Ishikawa (cell line): ENCODE results near the gene RAMP1.

Experiments used
- CEBPB ChIP-seq: IDR thresholded peaks from 2 replicates; pipeline ENCODE4 v1.6.1; 2012
- CREB1 ChIP-seq: IDR thresholded peaks from 2 replicates; pipeline ENCODE4 v1.6.1; 2012; ENCODE audit warnings: low read depth
- EGR1 ChIP-seq: IDR thresholded peaks from 2 replicates; pipeline ENCODE4 v1.6.1; 2012
- EP300 ChIP-seq: IDR thresholded peaks from 2 replicates; pipeline ENCODE4 v1.6.1; 2012; ENCODE audit warnings: borderline replicate concordance
- FOXM1 ChIP-seq: IDR thresholded peaks from 2 replicates; pipeline ENCODE4 v1.6.1; 2012; ENCODE audit warnings: low read depth, borderline replicate concordance
- NFIC ChIP-seq: IDR thresholded peaks from 2 replicates; pipeline ENCODE4 v1.6.1; 2012
- RAD21 ChIP-seq: IDR thresholded peaks from 2 replicates; pipeline ENCODE4 v1.6.1; 2012; ENCODE audit warnings: low read depth
- TAF1 ChIP-seq: IDR thresholded peaks from 2 replicates; pipeline ENCODE4 v1.6.1; 2012; ENCODE audit warnings: low read depth, mild to moderate bottlenecking
- TCF12 ChIP-seq: IDR thresholded peaks from 2 replicates; pipeline ENCODE4 v1.6.1; 2012; ENCODE audit warnings: low read depth
- TEAD4 ChIP-seq: IDR thresholded peaks from 2 replicates; pipeline ENCODE4 v1.6.1; 2012
- YY1 ChIP-seq: IDR thresholded peaks from 2 replicates; pipeline ENCODE4 v1.6.1; 2012; ENCODE audit warnings: low read depth
- ZBTB7A ChIP-seq: IDR thresholded peaks from 2 replicates; pipeline ENCODE4 v1.6.1; 2012; ENCODE audit warnings: low read depth
- TF ChIP-seq, protein P1 (sequence below): IDR thresholded peaks from 2 replicates; pipeline ENCODE4 v1.6.1; 2012
- TF ChIP-seq, protein P2 (sequence below): IDR thresholded peaks from 2 replicates; pipeline ENCODE4 v1.6.1; 2012; ENCODE audit warnings: low read depth, mild to moderate bottlenecking
- TF ChIP-seq, protein P3 (sequence below): IDR thresholded peaks from 2 replicates; pipeline ENCODE4 v1.6.1; 2012

RAMP1 gene

DNA sequence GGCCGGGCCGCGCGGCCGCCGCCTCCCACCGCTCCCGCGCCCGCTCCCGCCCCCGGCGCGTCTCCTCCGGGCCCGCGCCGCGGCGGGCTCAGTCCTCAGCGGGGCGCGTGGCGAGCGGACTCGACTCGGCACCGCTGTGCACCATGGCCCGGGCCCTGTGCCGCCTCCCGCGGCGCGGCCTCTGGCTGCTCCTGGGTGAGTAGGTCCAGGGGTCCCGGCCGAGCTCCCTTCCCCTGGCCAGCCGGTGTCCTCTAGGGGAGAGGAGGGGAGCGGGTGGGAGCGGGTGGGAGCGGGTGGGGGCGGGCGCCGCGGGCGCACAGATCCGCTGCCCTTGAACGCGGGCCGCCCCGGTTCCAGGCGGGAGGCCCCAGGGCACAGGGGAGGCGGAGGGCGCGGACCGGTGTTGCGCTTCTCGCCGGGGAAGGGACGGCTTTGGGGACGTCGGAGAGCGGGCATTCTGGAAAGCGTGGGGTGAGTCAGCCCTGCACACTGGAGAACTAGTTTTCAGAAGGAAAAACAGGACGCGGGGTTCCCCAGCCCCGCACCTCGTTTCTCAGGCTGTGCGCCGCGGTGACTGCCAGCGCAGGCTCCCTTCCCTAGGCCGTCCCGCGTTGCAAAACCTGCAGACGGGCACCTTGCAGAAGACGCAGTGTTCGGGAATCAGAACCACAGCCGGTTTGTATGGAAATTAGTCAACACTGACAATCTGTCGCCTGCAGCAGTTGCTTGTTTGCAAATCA is at the start of gene RAMP1:
Gene RAMP1 (plus strand): TSS at position 91 of the 740 bp plus-strand sequence. CDS start 53 bp downstream, at position 144.
- TF ChIP-seq TEAD4: no peak
- no peak for TF ChIP-seq ZBTB7A
- TF ChIP-seq EP300: no peak
- TF ChIP-seq, protein P1, sequence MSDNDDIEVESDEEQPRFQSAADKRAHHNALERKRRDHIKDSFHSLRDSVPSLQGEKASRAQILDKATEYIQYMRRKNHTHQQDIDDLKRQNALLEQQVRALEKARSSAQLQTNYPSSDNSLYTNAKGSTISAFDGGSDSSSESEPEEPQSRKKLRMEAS: no peak
- no peak for TF ChIP-seq TAF1
- no peak for TF ChIP-seq EGR1
- TF ChIP-seq TCF12: no peak

DNA sequence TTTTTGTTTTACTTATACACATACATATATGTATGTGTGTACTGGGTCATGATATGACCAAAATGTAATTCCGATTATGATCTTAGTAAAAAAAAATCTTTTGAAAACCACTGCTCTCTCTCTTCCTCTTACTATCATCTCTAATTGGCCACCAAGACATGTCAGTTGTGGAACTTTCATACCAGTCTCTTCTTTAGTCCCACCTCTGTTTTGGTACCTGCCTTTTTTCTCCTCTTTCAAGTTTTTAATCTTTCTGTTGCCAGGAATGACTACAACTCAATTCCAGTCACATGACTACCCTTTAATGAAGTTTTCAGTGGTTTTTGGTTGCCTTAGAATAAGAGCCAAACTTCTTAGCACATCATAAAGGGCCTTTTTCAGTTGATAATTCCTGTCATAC is 43.8 kb upstream of the RAMP1 start:
- TF ChIP-seq CEBPB: no peak
- no peak for TF ChIP-seq EP300
- no peak for TF ChIP-seq YY1
- no peak for TF ChIP-seq TCF12
- TF ChIP-seq, protein P2, sequence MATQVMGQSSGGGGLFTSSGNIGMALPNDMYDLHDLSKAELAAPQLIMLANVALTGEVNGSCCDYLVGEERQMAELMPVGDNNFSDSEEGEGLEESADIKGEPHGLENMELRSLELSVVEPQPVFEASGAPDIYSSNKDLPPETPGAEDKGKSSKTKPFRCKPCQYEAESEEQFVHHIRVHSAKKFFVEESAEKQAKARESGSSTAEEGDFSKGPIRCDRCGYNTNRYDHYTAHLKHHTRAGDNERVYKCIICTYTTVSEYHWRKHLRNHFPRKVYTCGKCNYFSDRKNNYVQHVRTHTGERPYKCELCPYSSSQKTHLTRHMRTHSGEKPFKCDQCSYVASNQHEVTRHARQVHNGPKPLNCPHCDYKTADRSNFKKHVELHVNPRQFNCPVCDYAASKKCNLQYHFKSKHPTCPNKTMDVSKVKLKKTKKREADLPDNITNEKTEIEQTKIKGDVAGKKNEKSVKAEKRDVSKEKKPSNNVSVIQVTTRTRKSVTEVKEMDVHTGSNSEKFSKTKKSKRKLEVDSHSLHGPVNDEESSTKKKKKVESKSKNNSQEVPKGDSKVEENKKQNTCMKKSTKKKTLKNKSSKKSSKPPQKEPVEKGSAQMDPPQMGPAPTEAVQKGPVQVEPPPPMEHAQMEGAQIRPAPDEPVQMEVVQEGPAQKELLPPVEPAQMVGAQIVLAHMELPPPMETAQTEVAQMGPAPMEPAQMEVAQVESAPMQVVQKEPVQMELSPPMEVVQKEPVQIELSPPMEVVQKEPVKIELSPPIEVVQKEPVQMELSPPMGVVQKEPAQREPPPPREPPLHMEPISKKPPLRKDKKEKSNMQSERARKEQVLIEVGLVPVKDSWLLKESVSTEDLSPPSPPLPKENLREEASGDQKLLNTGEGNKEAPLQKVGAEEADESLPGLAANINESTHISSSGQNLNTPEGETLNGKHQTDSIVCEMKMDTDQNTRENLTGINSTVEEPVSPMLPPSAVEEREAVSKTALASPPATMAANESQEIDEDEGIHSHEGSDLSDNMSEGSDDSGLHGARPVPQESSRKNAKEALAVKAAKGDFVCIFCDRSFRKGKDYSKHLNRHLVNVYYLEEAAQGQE: no peak
- TF ChIP-seq RAD21: no peak
- no peak for TF ChIP-seq EGR1

DNA sequence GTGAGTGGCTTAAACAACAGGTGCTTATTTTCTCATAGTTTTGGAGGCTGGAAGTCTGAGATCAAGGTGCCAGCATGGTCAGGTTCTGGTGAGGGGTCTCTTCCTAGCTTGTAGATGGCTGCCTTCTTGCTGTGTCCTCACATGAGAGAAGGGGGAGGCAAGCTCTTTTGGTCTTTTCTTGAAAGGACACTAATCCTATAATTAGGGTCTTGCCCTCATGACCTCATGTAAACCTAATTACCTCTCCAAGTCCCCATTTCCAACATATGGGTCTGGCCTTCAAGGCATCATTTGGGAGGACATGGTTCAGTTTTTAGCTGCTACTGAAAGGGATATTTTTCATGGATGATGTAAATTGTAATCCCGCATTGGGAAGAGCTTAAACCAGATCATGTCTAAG is 42.9 kb upstream of the RAMP1 start:
- TF ChIP-seq, protein P2: no peak
- TF ChIP-seq EGR1: no peak
- no peak for TF ChIP-seq NFIC
- no peak for TF ChIP-seq ZBTB7A
- no peak for TF ChIP-seq CREB1
- TF ChIP-seq, protein P1: no peak
- TF ChIP-seq FOXM1: no peak
- no peak for TF ChIP-seq YY1

DNA sequence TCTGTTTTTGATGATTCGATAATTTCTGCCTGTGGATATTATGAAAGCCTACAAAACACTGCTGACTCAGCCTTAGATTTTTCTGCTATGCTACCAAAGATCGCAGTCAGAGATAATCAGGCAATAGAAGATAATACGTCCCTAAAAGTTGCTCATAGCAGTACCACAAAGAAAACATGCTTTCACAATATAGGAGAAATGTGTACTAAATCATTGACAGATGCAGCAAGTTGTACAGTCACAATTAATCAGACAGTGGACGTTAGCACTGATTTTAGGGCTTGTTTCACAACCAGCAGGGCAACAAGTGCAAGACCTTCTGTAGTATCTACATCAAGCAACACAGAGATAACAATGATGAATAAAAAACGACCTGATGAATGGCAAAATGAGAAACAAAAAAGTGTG is 41.4 kb upstream of the RAMP1 start:
- TF ChIP-seq TCF12: no peak
- no peak for TF ChIP-seq TEAD4
- no peak for TF ChIP-seq RAD21
- no peak for TF ChIP-seq FOXM1
- TF ChIP-seq YY1: no peak
- TF ChIP-seq, protein P3, sequence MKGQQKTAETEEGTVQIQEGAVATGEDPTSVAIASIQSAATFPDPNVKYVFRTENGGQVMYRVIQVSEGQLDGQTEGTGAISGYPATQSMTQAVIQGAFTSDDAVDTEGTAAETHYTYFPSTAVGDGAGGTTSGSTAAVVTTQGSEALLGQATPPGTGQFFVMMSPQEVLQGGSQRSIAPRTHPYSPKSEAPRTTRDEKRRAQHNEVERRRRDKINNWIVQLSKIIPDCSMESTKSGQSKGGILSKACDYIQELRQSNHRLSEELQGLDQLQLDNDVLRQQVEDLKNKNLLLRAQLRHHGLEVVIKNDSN: no peak
- TF ChIP-seq TAF1: no peak
- TF ChIP-seq CREB1: no peak
- no peak for TF ChIP-seq CEBPB
- TF ChIP-seq, protein P2: no peak
- TF ChIP-seq, protein P1: no peak
- TF ChIP-seq ZBTB7A: no peak
- TF ChIP-seq EP300: no peak
- no peak for TF ChIP-seq NFIC
- no peak for TF ChIP-seq EGR1

DNA sequence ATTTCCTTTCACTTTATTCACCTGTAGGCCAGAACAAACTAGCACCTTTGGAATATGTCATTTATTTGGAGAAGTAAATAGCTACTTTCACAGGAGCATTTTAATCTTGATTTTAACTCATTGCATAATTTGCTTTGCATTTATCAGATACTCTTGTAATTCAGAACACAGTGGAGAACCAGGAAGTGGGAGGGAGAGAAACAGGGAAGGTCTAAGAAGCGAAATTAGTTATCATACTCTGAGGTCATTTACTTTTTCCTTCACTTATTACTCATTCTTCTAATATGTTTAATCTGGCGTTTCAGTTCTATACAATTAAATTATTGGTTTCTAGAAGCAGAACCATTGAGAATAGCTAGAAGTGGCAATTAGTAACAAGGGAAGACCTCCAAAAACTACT is 40.2 kb upstream of the RAMP1 start:
- TF ChIP-seq FOXM1: no peak
- TF ChIP-seq CREB1: no peak
- TF ChIP-seq EGR1: no peak
- no peak for TF ChIP-seq ZBTB7A
- no peak for TF ChIP-seq EP300
- no peak for TF ChIP-seq NFIC
- no peak for TF ChIP-seq TAF1
- TF ChIP-seq RAD21: no peak
- TF ChIP-seq, protein P1: no peak
- TF ChIP-seq TCF12: no peak
- no peak for TF ChIP-seq CEBPB
- no peak for TF ChIP-seq YY1
- TF ChIP-seq, protein P3: no peak
- TF ChIP-seq TEAD4: no peak
- TF ChIP-seq, protein P2: no peak
